HEK293 (cell line): ENCODE data around the gene TNFRSF13B.

Experiments
- IKZF3 ChIP-seq: fragments of 450-650 bp; IDR thresholded peaks from 2 replicates; pipeline ENCODE4 v1.5.0; 2018; ENCODE audit warnings: missing biosample characterization, mild to moderate bottlenecking, missing genetic modification characterization, moderate library complexity
- KLF10 ChIP-seq: fragments of 450-650 bp; IDR thresholded peaks from 2 replicates; pipeline ENCODE4 v1.5.1; 2018; ENCODE audit warnings: missing biosample characterization, mild to moderate bottlenecking, missing genetic modification characterization
- KLF9 ChIP-seq: fragments of 450-650 bp; formaldehyde crosslinking; IDR thresholded peaks from 2 replicates; pipeline ENCODE4 v1.5.1; 2016; ENCODE audit warnings: missing biosample characterization, missing genetic modification characterization, low read depth
- SETDB1 ChIP-seq: IDR thresholded peaks from one replicate; pipeline ENCODE4 v1.6.1; 2017; ENCODE audit warnings: mild to moderate bottlenecking, low read length, moderate library complexity, mixed read lengths; ENCODE audit not compliant: insufficient read length
- YY1 ChIP-seq: fragments of 450-650 bp; formaldehyde crosslinking; IDR thresholded peaks from 2 replicates; pipeline ENCODE4 v1.5.1; 2018; ENCODE audit warnings: missing biosample characterization, missing genetic modification characterization
- ZBTB1 ChIP-seq: fragments of 450-650 bp; formaldehyde crosslinking; IDR thresholded peaks from 2 replicates; pipeline ENCODE4 v1.5.1; 2016; ENCODE audit warnings: missing biosample characterization, missing genetic modification characterization
- ZBTB8A ChIP-seq: fragments of 450-650 bp; formaldehyde crosslinking; IDR thresholded peaks from 2 replicates; pipeline ENCODE4 v1.5.1; 2016; ENCODE audit warnings: missing biosample characterization, missing genetic modification characterization
- ZFHX2 ChIP-seq: fragments of 450-650 bp; formaldehyde crosslinking; conservative IDR thresholded peaks from 2 replicates; pipeline ENCODE4 v1.5.1; 2016; ENCODE audit warnings: missing biosample characterization, missing genetic modification characterization
- ZNF133 ChIP-seq: fragments of 450-650 bp; formaldehyde crosslinking; IDR thresholded peaks from 2 replicates; pipeline ENCODE4 v1.5.1; 2016; ENCODE audit warnings: missing biosample characterization, missing genetic modification characterization
- ZNF157 ChIP-seq: fragments of 450-650 bp; formaldehyde crosslinking; IDR thresholded peaks from 2 replicates; pipeline ENCODE4 v1.5.1; 2016; ENCODE audit warnings: missing biosample characterization, missing genetic modification characterization
- ZNF184 ChIP-seq: fragments of 450-650 bp; IDR thresholded peaks from 2 replicates; pipeline ENCODE4 v1.5.1; 2018; ENCODE audit warnings: missing biosample characterization, mild to moderate bottlenecking, missing genetic modification characterization
- ZNF223 ChIP-seq: fragments of 450-650 bp; formaldehyde crosslinking; IDR thresholded peaks from 2 replicates; pipeline ENCODE4 v1.5.1; 2016; ENCODE audit warnings: missing biosample characterization, missing genetic modification characterization
- ZNF274 ChIP-seq, 2 experiments: fragments of 200-500 bp in 1 of 2; fragments of 450-650 bp in 1 of 2; sonication (Bioruptor generic) in 1 of 2; formaldehyde crosslinking in 1 of 2; IDR thresholded peaks; 2 replicates each; pipeline versions ENCODE4 v1.5.1 to v1.6.1; 2014 to 2016; ENCODE audit warnings: borderline replicate concordance in 1 of 2, inconsistent platforms in 1 of 2, low read length in 1 of 2, missing biosample characterization in 1 of 2, missing genetic modification characterization in 1 of 2
- ZNF37A ChIP-seq: fragments of 450-650 bp; IDR thresholded peaks from 2 replicates; pipeline ENCODE4 v1.5.1; 2018; ENCODE audit warnings: missing biosample characterization, missing genetic modification characterization
- ZNF48 ChIP-seq: fragments of 450-650 bp; formaldehyde crosslinking; IDR thresholded peaks from 2 replicates; pipeline ENCODE4 v1.5.1; 2016; ENCODE audit warnings: missing biosample characterization, missing genetic modification characterization
- ZNF623 ChIP-seq: fragments of 450-650 bp; formaldehyde crosslinking; IDR thresholded peaks from 2 replicates; pipeline ENCODE4 v1.5.1; 2016; ENCODE audit warnings: missing biosample characterization, missing genetic modification characterization
- ZNF707 ChIP-seq: fragments of 450-650 bp; formaldehyde crosslinking; IDR thresholded peaks from 2 replicates; pipeline ENCODE4 v1.5.1; 2016; ENCODE audit warnings: missing biosample characterization, missing genetic modification characterization
- ZNF791 ChIP-seq: fragments of 450-650 bp; formaldehyde crosslinking; IDR thresholded peaks from 2 replicates; pipeline ENCODE4 v1.5.1; 2016; ENCODE audit warnings: missing biosample characterization, missing genetic modification characterization
- ZNF843 ChIP-seq: fragments of 450-650 bp; formaldehyde crosslinking; IDR thresholded peaks from 2 replicates; pipeline ENCODE4 v1.5.1; 2016; ENCODE audit warnings: missing biosample characterization, missing genetic modification characterization
- ZSCAN23 ChIP-seq: fragments of 450-650 bp; formaldehyde crosslinking; IDR thresholded peaks from 2 replicates; pipeline ENCODE4 v1.5.1; 2016; ENCODE audit warnings: missing biosample characterization, missing genetic modification characterization
- TF ChIP-seq, protein P1 (sequence below): fragments of 450-650 bp; formaldehyde crosslinking; IDR thresholded peaks from 2 replicates; pipeline ENCODE4 v1.5.1; 2016; ENCODE audit warnings: missing biosample characterization, missing genetic modification characterization
- TF ChIP-seq, protein P2 (sequence below): fragments of 450-650 bp; formaldehyde crosslinking; IDR thresholded peaks from 2 replicates; pipeline ENCODE4 v1.5.1; 2016; ENCODE audit warnings: missing biosample characterization, missing genetic modification characterization
- TF ChIP-seq, protein P3 (sequence below): fragments of 450-650 bp; formaldehyde crosslinking; IDR thresholded peaks from 2 replicates; pipeline ENCODE4 v1.5.0; 2017; ENCODE audit warnings: missing biosample characterization, missing genetic modification characterization, borderline replicate concordance
- TF ChIP-seq, protein P4 (sequence below): fragments of 450-650 bp; formaldehyde crosslinking; IDR thresholded peaks from 2 replicates; pipeline ENCODE4 v1.5.1; 2016; ENCODE audit warnings: missing biosample characterization, missing genetic modification characterization
- TF ChIP-seq, protein P5 (sequence below): fragments of 450-650 bp; formaldehyde crosslinking; IDR thresholded peaks from 2 replicates; pipeline ENCODE4 v1.5.1; 2016; ENCODE audit warnings: missing biosample characterization, missing genetic modification characterization
- TF ChIP-seq, protein P6 (sequence below): fragments of 450-650 bp; formaldehyde crosslinking; IDR thresholded peaks from 2 replicates; pipeline ENCODE4 v1.5.1; 2016; ENCODE audit warnings: missing biosample characterization, missing genetic modification characterization

Gene TNFRSF13B

DNA sequence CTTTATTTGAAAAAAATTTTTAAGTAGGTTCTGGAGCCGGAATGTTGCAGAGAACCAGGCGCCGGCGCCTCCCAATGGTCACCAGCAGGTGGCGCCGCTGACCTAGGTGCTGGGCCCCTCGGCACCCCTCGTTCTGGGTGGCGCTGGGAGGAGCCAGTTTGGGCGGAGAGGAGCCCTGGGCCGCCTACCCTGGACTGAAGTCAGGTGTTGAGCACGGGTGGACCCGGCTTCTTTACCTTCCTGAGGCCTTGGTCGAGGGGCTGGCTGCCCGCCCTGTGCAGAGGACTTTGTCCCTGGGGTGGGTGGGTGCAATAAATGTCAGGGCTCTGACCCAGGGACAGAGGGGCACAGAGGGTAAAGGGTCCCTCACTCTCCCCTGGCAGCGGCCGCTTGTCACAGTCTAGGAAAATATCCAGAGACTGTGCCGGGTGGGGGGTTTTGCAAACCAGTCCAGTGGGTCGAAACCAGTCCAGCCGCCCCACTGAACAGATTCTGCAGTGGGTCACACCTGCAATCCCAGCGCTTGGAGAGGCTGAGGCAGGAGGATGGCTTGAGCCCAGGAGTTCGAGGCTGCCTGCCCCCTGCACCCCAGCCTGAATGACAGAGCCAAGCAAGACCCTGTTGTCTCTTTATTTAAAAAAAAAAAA, 30.1 kb upstream of the TNFRSF13B start (continued):
- TF ChIP-seq, protein P1, sequence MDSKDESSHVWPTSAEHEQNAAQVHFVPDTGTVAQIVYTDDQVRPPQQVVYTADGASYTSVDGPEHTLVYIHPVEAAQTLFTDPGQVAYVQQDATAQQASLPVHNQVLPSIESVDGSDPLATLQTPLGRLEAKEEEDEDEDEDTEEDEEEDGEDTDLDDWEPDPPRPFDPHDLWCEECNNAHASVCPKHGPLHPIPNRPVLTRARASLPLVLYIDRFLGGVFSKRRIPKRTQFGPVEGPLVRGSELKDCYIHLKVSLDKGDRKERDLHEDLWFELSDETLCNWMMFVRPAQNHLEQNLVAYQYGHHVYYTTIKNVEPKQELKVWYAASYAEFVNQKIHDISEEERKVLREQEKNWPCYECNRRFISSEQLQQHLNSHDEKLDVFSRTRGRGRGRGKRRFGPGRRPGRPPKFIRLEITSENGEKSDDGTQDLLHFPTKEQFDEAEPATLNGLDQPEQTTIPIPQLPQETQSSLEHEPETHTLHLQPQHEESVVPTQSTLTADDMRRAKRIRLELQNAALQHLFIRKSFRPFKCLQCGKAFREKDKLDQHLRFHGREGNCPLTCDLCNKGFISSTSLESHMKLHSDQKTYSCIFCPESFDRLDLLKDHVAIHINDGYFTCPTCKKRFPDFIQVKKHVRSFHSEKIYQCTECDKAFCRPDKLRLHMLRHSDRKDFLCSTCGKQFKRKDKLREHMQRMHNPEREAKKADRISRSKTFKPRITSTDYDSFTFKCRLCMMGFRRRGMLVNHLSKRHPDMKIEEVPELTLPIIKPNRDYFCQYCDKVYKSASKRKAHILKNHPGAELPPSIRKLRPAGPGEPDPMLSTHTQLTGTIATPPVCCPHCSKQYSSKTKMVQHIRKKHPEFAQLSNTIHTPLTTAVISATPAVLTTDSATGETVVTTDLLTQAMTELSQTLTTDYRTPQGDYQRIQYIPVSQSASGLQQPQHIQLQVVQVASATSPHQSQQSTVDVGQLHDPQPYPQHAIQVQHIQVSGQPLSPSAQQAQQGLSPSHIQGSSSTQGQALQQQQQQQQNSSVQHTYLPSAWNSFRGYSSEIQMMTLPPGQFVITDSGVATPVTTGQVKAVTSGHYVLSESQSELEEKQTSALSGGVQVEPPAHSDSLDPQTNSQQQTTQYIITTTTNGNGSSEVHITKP (tag by site-specific recombination), result peak; percentile 8; the same call in 1 of the 2 replicates
- TF ChIP-seq ZBTB8A, result 0 out of 2 replicates have a peak, but pooled peaks have one; percentile 22
- TF ChIP-seq, protein P2, sequence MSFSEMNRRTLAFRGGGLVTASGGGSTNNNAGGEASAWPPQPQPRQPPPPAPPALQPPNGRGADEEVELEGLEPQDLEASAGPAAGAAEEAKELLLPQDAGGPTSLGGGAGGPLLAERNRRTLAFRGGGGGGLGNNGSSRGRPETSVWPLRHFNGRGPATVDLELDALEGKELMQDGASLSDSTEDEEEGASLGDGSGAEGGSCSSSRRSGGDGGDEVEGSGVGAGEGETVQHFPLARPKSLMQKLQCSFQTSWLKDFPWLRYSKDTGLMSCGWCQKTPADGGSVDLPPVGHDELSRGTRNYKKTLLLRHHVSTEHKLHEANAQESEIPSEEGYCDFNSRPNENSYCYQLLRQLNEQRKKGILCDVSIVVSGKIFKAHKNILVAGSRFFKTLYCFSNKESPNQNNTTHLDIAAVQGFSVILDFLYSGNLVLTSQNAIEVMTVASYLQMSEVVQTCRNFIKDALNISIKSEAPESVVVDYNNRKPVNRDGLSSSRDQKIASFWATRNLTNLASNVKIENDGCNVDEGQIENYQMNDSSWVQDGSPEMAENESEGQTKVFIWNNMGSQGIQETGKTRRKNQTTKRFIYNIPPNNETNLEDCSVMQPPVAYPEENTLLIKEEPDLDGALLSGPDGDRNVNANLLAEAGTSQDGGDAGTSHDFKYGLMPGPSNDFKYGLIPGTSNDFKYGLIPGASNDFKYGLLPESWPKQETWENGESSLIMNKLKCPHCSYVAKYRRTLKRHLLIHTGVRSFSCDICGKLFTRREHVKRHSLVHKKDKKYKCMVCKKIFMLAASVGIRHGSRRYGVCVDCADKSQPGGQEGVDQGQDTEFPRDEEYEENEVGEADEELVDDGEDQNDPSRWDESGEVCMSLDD (tag by site-specific recombination), result peak; percentile 84
- no peak for TF ChIP-seq KLF10 (tag by site-specific recombination)
- no peak for TF ChIP-seq ZNF274 (IDR thresholded peaks at IDR 0.05; ENCODE audit: low read length)
- no peak for TF ChIP-seq ZNF274 (tag by site-specific recombination; IDR thresholded peaks at IDR 0.05; ENCODE audit: borderline replicate concordance)
- no peak for TF ChIP-seq ZNF223 (tag by site-specific recombination)
- TF ChIP-seq ZFHX2 (tag by site-specific recombination), result peak; percentile 29; the same call in 1 of the 2 replicates
- no peak for TF ChIP-seq ZNF48 (tag by site-specific recombination)
- TF ChIP-seq ZNF791 (tag by site-specific recombination), result no peak
- TF ChIP-seq, protein P3, sequence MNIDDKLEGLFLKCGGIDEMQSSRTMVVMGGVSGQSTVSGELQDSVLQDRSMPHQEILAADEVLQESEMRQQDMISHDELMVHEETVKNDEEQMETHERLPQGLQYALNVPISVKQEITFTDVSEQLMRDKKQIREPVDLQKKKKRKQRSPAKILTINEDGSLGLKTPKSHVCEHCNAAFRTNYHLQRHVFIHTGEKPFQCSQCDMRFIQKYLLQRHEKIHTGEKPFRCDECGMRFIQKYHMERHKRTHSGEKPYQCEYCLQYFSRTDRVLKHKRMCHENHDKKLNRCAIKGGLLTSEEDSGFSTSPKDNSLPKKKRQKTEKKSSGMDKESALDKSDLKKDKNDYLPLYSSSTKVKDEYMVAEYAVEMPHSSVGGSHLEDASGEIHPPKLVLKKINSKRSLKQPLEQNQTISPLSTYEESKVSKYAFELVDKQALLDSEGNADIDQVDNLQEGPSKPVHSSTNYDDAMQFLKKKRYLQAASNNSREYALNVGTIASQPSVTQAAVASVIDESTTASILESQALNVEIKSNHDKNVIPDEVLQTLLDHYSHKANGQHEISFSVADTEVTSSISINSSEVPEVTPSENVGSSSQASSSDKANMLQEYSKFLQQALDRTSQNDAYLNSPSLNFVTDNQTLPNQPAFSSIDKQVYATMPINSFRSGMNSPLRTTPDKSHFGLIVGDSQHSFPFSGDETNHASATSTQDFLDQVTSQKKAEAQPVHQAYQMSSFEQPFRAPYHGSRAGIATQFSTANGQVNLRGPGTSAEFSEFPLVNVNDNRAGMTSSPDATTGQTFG (tag by site-specific recombination), result no peak
- TF ChIP-seq SETDB1, result no peak
- TF ChIP-seq, protein P4, sequence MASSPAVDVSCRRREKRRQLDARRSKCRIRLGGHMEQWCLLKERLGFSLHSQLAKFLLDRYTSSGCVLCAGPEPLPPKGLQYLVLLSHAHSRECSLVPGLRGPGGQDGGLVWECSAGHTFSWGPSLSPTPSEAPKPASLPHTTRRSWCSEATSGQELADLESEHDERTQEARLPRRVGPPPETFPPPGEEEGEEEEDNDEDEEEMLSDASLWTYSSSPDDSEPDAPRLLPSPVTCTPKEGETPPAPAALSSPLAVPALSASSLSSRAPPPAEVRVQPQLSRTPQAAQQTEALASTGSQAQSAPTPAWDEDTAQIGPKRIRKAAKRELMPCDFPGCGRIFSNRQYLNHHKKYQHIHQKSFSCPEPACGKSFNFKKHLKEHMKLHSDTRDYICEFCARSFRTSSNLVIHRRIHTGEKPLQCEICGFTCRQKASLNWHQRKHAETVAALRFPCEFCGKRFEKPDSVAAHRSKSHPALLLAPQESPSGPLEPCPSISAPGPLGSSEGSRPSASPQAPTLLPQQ (tag by site-specific recombination), result 0 out of 2 replicates have a peak, but pooled peaks have one; percentile 29
- TF ChIP-seq ZNF157, result no peak
- TF ChIP-seq, protein P5, sequence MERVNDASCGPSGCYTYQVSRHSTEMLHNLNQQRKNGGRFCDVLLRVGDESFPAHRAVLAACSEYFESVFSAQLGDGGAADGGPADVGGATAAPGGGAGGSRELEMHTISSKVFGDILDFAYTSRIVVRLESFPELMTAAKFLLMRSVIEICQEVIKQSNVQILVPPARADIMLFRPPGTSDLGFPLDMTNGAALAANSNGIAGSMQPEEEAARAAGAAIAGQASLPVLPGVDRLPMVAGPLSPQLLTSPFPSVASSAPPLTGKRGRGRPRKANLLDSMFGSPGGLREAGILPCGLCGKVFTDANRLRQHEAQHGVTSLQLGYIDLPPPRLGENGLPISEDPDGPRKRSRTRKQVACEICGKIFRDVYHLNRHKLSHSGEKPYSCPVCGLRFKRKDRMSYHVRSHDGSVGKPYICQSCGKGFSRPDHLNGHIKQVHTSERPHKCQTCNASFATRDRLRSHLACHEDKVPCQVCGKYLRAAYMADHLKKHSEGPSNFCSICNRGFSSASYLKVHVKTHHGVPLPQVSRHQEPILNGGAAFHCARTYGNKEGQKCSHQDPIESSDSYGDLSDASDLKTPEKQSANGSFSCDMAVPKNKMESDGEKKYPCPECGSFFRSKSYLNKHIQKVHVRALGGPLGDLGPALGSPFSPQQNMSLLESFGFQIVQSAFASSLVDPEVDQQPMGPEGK (tag by site-specific recombination), result 0 out of 2 replicates have a peak, but pooled peaks have one; percentile 43
- TF ChIP-seq ZNF707 (tag by site-specific recombination), result no peak
- TF ChIP-seq ZSCAN23, result no peak
- no peak for TF ChIP-seq YY1
- TF ChIP-seq, protein P6, sequence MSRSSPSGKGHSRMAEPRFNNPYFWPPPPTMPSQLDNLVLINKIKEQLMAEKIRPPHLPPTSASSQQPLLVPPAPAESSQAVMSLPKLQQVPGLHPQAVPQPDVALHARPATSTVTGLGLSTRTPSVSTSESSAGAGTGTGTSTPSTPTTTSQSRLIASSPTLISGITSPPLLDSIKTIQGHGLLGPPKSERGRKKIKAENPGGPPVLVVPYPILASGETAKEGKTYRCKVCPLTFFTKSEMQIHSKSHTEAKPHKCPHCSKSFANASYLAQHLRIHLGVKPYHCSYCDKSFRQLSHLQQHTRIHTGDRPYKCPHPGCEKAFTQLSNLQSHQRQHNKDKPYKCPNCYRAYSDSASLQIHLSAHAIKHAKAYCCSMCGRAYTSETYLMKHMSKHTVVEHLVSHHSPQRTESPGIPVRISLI (tag by site-specific recombination), result no peak
- peak; percentile 30; the same call in 1 of the 2 replicates for TF ChIP-seq ZNF843
- no peak for TF ChIP-seq ZNF623 (tag by site-specific recombination)
- no peak for TF ChIP-seq ZNF37A
- TF ChIP-seq IKZF3 (tag by site-specific recombination), result no peak
- TF ChIP-seq KLF9 (tag by site-specific recombination), result no peak
- no peak for TF ChIP-seq ZNF133 (tag by site-specific recombination)
- no peak for TF ChIP-seq ZNF184 (tag by site-specific recombination)
- TF ChIP-seq ZBTB1 (tag by site-specific recombination), result no peak
